SK-N-MC (cell line): ENCODE measurements around the gene DGKI.

ENCODE experiments used
- EZH2 ChIP-seq: fragments of 200-600 bp; sonication (generic); IDR thresholded peaks from one replicate; pipeline ENCODE4 v1.6.1; 2017; ENCODE audit warnings: antibody characterized with exemption
- POLR2AphosphoS5 ChIP-seq: IDR thresholded peaks from 2 replicates; pipeline ENCODE4 v1.6.1; 2012; ENCODE audit warnings: mild to moderate bottlenecking, low read depth, low read length, borderline replicate concordance

GRCh38 chr7:137664846-137665245 lies 181.9 kb downstream of the DGKI start:
- TF ChIP-seq EZH2 (no peak), POLR2AphosphoS5 (no peak)
